ENCODE measurements around the gene PPP4R4. TPM values are rescaled to one million over a fixed set of nuclear protein-coding genes. Genes with fewer than 3 reads are reported as not detected.

Gene PPP4R4
- total and polyA plus RNA-seq, 2 of the 4 experiments (the other 2 are of a cell fraction) = 0.17 to 0.36 TPM

DNA sequence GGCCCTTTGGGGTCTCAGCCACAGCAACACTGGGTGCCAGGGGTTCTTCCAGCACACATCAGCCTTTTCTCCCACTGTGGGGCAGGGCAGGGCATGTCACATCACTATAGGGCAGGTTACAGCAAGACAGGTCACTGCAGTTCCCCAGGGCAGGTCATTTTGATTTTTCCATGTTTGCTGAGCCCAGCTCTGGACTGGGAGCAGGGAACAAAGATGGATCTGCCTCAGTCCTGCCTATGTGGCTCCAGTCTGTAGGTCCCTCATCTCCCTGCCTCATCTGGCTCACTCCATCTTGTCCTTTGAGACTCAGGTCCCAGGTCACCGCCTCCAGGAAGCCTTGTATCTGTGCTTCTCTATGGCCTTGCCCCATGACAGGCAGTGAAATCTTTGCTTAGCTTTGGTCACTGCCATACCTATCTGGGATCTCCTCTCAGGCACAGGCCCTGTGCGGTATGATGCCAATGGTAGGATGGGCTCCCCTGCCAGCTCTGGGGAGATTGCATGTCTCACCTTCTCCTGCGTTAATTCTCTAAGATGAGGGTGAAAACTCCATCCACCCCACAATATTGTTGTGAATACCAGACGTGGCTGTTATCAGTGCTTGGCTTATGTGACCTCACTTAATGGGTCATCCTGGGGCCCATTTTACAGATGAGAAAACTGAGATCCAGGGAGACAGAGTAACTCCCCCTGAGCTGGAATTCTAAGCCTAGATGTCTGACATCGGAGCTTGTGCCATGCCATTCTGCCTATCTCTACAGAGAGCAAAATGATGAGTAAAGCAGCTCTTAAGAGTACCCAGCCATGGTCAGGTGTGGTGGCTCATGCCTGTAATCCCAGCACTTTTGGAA is 147.5 kb downstream of the PPP4R4 start (continued):
- TF ChIP-seq NFE2L2 (IDR thresholded peaks at IDR 0.05; ENCODE audit: low read depth, low read length) = no peak

DNA sequence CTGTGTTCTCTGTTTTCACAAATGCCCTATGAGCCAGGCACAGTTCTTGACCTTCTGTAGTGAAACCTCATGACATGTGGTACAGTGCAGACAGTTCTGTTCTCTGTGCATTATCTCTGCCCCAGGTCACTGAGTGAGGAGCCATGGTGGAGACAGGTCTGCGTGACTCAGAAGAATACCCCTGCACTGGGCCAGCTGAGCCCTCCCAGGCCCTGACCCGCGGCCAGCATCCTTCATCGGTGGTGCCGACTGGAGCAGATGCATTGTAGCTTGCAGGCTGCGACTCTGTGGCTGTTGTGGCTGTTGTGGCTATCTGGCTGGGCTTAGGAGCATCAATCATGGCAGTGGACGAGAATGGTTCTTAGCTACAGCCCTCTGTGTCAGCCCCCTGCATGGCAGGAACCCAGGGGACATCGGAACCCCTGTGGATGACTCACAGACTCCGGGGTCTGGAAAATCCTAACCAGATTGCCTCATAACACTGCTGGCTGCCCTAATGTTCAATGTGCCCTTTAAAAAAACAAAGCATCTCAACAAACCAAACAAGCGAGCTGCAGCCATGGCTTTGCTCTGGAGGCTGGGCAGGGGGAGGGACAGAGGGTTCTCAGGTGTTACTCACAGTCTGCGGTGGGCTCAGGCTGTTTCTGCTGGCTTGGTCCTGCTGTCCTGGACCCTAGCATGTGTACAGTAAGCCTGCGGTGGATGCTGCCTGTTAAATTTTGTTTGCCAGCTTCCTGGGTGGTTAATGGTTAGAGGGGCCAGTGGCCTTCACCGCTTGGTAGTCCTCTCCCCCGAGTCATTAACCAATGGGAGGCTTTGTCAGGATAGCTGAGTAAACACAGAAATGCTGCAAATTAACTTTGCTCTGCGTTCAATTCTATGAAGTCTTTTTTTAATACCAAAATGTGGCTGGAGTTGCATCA is 148.8 kb downstream of the PPP4R4 start, which contains the start of gene SERPINA6:
Gene SERPINA6 (minus strand): TSS at position 689 of the 923 bp plus-strand sequence. CDS start 8,688 bp downstream, outside the sequence.
- no peak within 1 kb of the TSS for H2BK15ac ChIP-seq (ENCODE audit: low read depth, low read length)
- H4K20me1 ChIP-seq (ENCODE audit: insufficient read depth, low read length) = no peaks in the 10 kb centered on the region
- in situ Hi-C loops (cut with MboI; ENCODE audit: low sequenced_read_pairs) = no loop called here
- H3K14ac ChIP-seq (replicated peaks; ENCODE audit: low read depth, low read length) = no peak within 1 kb of the TSS
- no peak within 1 kb of the TSS for H3K4me3 ChIP-seq (ENCODE audit: insufficient read depth, low read depth, low read length)
- no peak within 1 kb of the TSS for H3K4ac ChIP-seq (ENCODE audit: low read depth, low read length)
- H3K27ac ChIP-seq (ENCODE audit: insufficient read depth, low read length) = no peak within 1 kb of the TSS
- no peak within 1 kb of the TSS for H3K4me2 ChIP-seq (ENCODE audit: low read depth, low read length)
- H3K79me1 ChIP-seq (ENCODE audit: low read depth in 1 of 2, low read length in 2 of 2) = no peaks in the 10 kb centered on the region
- H2AK5ac ChIP-seq (ENCODE audit: low read depth, low read length) = no peak within 1 kb of the TSS
- H4K8ac ChIP-seq (ENCODE audit: low read depth in 2 of 2, low read length in 2 of 2) = no peak within 1 kb of the TSS
- dilution Hi-C loops (cut with HindIII; ENCODE audit: low sequenced_read_pairs, unreplicated experiment) = no loop called here
- no TSS peak for BruUV-seq (replicated peaks)
- H2BK120ac ChIP-seq (ENCODE audit: low read depth, low read length) = no peak within 1 kb of the TSS
- H3K56ac ChIP-seq (ENCODE audit: extremely low read depth, insufficient read depth, low read length) = no peak within 1 kb of the TSS
- H2BK5ac ChIP-seq (ENCODE audit: low read depth, low read length, poor library complexity, severe bottlenecking) = no peak within 1 kb of the TSS
- no peak within 1 kb of the TSS for H4K91ac ChIP-seq (ENCODE audit: insufficient read depth, low read depth, low read length)
- intact Hi-C loops (cut with micrococcal nuclease) = no loop called here
- H4K5ac ChIP-seq (ENCODE audit: low read depth, low read length) = no peak within 1 kb of the TSS
- H3K9me3 ChIP-seq (ENCODE audit: control insufficient read depth, insufficient read depth, low read length) = no peaks in the 10 kb centered on the region; the same call in 1 of the 2 replicates
- H3K9me1 ChIP-seq (ENCODE audit: insufficient read depth, low read length) = no peaks in the 10 kb centered on the region
- H2AFZ ChIP-seq (replicated peaks; ENCODE audit: low read length, poor library complexity) = no peak within 1 kb of the TSS
- H2BK20ac ChIP-seq (ENCODE audit: low read depth, low read length) = no peak within 1 kb of the TSS
- no peaks in the 10 kb centered on the region; the same call in 1 of the 2 replicates for H3K27me3 ChIP-seq (ENCODE audit: control insufficient read depth, insufficient read depth, low read length)
- H3K36me3 ChIP-seq (ENCODE audit: control insufficient read depth, insufficient read depth, low read length) = no peaks in the 10 kb centered on the region
- no peak for TF ChIP-seq SMC3 (IDR thresholded peaks at IDR 0.05; ENCODE audit: low read depth, low read length)
- no peak for TF ChIP-seq POLR2A (IDR thresholded peaks at IDR 0.05; ENCODE audit: low read depth, low read length)
- no peak for TF ChIP-seq RCOR1 (IDR thresholded peaks at IDR 0.05; ENCODE audit: insufficient replicate concordance, low read length)
- TF ChIP-seq CTCF (conservative IDR thresholded peaks at IDR 0.05; ENCODE audit: low read depth, low read length) = no peak
- no peak for TF ChIP-seq FOS (IDR thresholded peaks at IDR 0.05; ENCODE audit: low read depth, low read length)
- no peak for TF ChIP-seq MAZ (IDR thresholded peaks at IDR 0.05; ENCODE audit: borderline replicate concordance, low read depth, low read length)
- TF ChIP-seq CHD1 (IDR thresholded peaks at IDR 0.05; ENCODE audit: low read depth, low read length) = no peak
- TF ChIP-seq, protein P1, sequence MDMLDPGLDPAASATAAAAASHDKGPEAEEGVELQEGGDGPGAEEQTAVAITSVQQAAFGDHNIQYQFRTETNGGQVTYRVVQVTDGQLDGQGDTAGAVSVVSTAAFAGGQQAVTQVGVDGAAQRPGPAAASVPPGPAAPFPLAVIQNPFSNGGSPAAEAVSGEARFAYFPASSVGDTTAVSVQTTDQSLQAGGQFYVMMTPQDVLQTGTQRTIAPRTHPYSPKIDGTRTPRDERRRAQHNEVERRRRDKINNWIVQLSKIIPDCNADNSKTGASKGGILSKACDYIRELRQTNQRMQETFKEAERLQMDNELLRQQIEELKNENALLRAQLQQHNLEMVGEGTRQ (IDR thresholded peaks at IDR 0.05; ENCODE audit: low read depth, low read length) = no peak
- TF ChIP-seq NFE2L2 (IDR thresholded peaks at IDR 0.05; ENCODE audit: low read depth, low read length) = no peak
- no peak for TF ChIP-seq MAFK (IDR thresholded peaks at IDR 0.05; ENCODE audit: low read depth, low read length)
- TF ChIP-seq RAD21 (IDR thresholded peaks at IDR 0.05; ENCODE audit: low read length) = no peak
- ChIA-PET POLR2A (ENCODE audit: unreplicated experiment) (no interaction called here), CTCF (no interaction called here)
- H3K4me1 ChIP-seq (ENCODE audit: control insufficient read depth, insufficient read depth, low read length) = no peaks in the 10 kb centered on the region; the same call in 1 of the 2 replicates
- H3K9ac ChIP-seq (ENCODE audit: low read depth, low read length) = no peak within 1 kb of the TSS
- DNase-seq (peak; percentile 22), ATAC-seq (ENCODE audit: low read depth) (peak; percentile 29; the same call in 1 of the 2 replicates)
- H2AK9ac ChIP-seq (replicated peaks; ENCODE audit: low read depth, low read length, poor library complexity) = no peak within 1 kb of the TSS
- WGBS, 2 experiments (ENCODE audit: extremely low coverage in 2 of 2, insufficient read length in 1 of 2) = no CpG with 5 or more reads among the region's 15 CpGs
- no peak within 1 kb of the TSS for H3K23ac ChIP-seq (ENCODE audit: low read depth, low read length)
- no peak within 1 kb of the TSS for H3K18ac ChIP-seq (ENCODE audit: low read depth, low read length)

Measured in IMR-90 (cell line).